GM23248 (cell line): ENCODE data around the gene MUC12.

Source experiments
- EZH2 ChIP-seq: fragments of 200-600 bp; sonication (generic); IDR thresholded peaks from 2 replicates; pipeline ENCODE4 v1.6.1; 2018; ENCODE audit warnings: antibody characterized with exemption, mild to moderate bottlenecking; ENCODE audit not compliant: insufficient read depth, poor library complexity, severe bottlenecking
- EZH2phosphoT487 ChIP-seq: fragments of 200-600 bp; sonication (generic); IDR thresholded peaks from 2 replicates; pipeline ENCODE4 v1.6.1; 2018; ENCODE audit warnings: antibody characterized with exemption, moderate library complexity, mild to moderate bottlenecking, low read depth; ENCODE audit not compliant: insufficient read depth

- TF ChIP-seq EZH2: no peak
- no peak for TF ChIP-seq EZH2phosphoT487
These were observed 6.8 kb upstream of the MUC12 start for GRCh38 chr7:100962537-100962936.
